ENCODE data around the gene DLST.

GRCh38 chr14:74908861-74909341, 27.2 kb downstream of the DLST start:
- no peak for TF ChIP-seq CTCF (IDR thresholded peaks at IDR 0.05)
- TF ChIP-seq POLR2AphosphoS5 (IDR thresholded peaks at IDR 0.05) = no peak
